ENCODE results near the gene ACSBG1.

The ACSBG1 gene

GRCh38 chr15:78216276-78217104 is 17.9 kb downstream of the ACSBG1 start:
- DNase-seq, result no peak

- no peak for DNase-seq
These were observed 20.4 kb downstream of the ACSBG1 start for GRCh38 chr15:78213956-78214355.

GRCh38 chr15:78213425-78213750 is 21.0 kb downstream of the ACSBG1 start:
- DNase-seq, result no peak

GRCh38 chr15:78212546-78213424 is 21.6 kb downstream of the ACSBG1 start:
- no peak for DNase-seq

GRCh38 chr15:78212008-78212407 is 22.4 kb downstream of the ACSBG1 start:
- no peak for DNase-seq

GRCh38 chr15:78211189-78211921 is 23.0 kb downstream of the ACSBG1 start:
- DNase-seq, result no peak

GRCh38 chr15:78210349-78210717 is 24.0 kb downstream of the ACSBG1 start:
- DNase-seq, result no peak

GRCh38 chr15:78209646-78210348 is 24.6 kb downstream of the ACSBG1 start:
- DNase-seq, result no peak

- no peak for DNase-seq
These were observed 25.3 kb downstream of the ACSBG1 start for GRCh38 chr15:78208887-78209645.

- DNase-seq, result no peak
These were observed 26.0 kb downstream of the ACSBG1 start for GRCh38 chr15:78208341-78208844.

- DNase-seq, result no peak
These were observed 26.6 kb downstream of the ACSBG1 start for GRCh38 chr15:78207641-78208340.

GRCh38 chr15:78207110-78207458 is 27.3 kb downstream of the ACSBG1 start:
- DNase-seq, result no peak

GRCh38 chr15:78206326-78207109 is 27.8 kb downstream of the ACSBG1 start:
- DNase-seq, result no peak

- DNase-seq, result no peak
These were observed 28.5 kb downstream of the ACSBG1 start for GRCh38 chr15:78205856-78206255.

- DNase-seq, result no peak
These were observed 29.0 kb downstream of the ACSBG1 start for GRCh38 chr15:78205337-78205736.

GRCh38 chr15:78204351-78205309 is 29.7 kb downstream of the ACSBG1 start:
- no peak for DNase-seq

- no peak for DNase-seq
These were observed 30.8 kb downstream of the ACSBG1 start for GRCh38 chr15:78203346-78204225.
